SKM-1 treated with dmso at 0.1 percent for 144 hours (cell line): ENCODE data around the gene IRF8.
A peak's percentile ranks its signal among the peaks of the same experiment; 100 is the strongest.

Experiments
- DNase-seq: peaks from one replicate; lab custom pipeline; 2025; ENCODE audit not compliant: unreplicated experiment; lab: John Stamatoyannopoulos, UW

Gene IRF8

GRCh38 chr16:85867189-85867588, 31.8 kb upstream of the IRF8 start:
- no peak for DNase-seq

GRCh38 chr16:85868495-85868894, 30.5 kb upstream of the IRF8 start:
- DNase-seq, result no peak

DNA sequence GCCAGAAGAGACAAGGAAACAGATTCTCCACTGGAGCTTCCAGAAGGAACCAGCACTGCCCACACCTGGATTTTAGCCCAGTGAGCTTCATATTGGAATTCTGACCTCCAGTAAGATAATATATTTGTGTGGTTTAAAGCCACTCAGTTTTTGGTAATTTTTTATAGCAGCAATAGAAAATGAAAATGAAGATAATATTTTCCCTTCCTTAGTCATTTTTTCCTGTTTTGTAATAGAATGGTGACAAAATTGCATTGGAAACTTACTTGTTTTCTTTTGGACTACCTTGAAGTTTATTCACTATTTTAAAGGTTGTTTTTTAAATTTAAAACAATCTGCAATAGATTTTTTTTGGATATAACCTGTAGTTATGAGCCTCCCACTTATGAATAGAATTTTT, 29.8 kb upstream of the IRF8 start:
- no peak for DNase-seq

DNA sequence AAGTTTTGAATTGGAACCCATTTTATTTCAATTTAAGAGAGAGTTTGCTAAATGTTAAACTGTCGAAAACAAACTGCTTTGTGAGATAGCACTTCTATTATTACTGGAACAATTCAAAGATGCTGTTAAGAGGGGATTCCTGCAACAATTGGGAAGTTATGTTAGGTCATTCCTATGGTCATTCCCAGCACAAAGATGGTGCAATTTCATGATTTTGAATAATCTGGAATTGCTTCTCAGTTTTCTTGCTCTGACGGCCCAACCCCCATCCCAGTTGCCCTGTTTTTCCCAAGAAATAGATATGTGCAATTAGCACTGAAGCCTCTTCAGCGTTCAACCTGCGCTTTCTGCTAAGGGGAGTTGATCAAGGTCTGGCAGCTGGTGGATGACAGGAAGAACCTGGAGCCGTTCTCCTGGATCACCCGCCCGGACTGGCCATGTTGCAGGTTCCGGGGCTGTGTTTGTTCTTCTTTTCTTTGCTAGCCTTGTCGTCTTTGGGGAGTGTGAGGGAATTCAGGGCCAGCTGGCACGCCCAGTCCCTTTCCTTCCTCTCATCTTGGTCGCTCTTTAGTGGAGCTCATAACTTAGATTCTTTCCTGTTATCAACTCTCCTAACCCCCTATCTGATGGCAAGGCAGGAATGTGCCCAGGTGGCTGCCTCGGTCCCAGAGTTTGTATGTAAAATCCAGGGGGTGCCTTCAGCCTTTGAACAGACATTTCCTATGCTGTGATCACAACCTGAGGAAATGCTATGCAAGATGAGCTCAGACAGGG, 29.0 kb upstream of the IRF8 start:
- DNase-seq, result no peak

- DNase-seq, result no peak
Observed at GRCh38 chr16:85871756-85872155, 27.2 kb upstream of the IRF8 start.

GRCh38 chr16:85872734-85873133, 26.2 kb upstream of the IRF8 start:
- DNase-seq, result no peak

- no peak for DNase-seq
Observed at GRCh38 chr16:85873153-85873552, 25.8 kb upstream of the IRF8 start.

GRCh38 chr16:85874031-85874430, 24.9 kb upstream of the IRF8 start:
- peak; percentile 31 for DNase-seq

- no peak for DNase-seq
Observed at GRCh38 chr16:85878407-85878806, 20.6 kb upstream of the IRF8 start.

DNA sequence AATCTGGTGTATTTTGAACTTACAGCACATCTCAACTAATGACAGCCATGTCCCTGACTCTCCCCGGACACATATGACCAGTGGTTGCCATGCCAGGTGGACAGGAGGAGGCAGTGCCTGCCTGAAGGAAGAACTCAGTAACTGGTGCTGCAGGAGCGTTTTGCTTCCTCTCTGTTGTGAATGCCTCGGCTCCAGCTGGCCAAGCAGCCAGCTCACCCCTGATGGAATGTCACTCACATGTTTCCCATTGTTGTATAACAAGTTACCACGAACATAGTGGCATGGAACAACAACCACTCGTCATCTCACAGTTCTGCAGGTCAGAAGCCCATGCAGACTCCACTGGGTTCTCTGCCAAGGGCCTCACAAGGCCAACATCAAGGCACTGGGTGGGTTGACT, 20.1 kb upstream of the IRF8 start:
- DNase-seq, result no peak

GRCh38 chr16:85879549-85879948, 19.4 kb upstream of the IRF8 start:
- no peak for DNase-seq

GRCh38 chr16:85879975-85880831, 18.8 kb upstream of the IRF8 start:
- DNase-seq, result no peak

GRCh38 chr16:85880861-85881260, 18.1 kb upstream of the IRF8 start:
- no peak for DNase-seq

- DNase-seq, result no peak
Observed at GRCh38 chr16:85881436-85881835, 17.5 kb upstream of the IRF8 start.

GRCh38 chr16:85882181-85882810, 16.7 kb upstream of the IRF8 start:
- DNase-seq, result peak; percentile 22

- DNase-seq, result no peak
Observed at GRCh38 chr16:85883813-85884212, 15.1 kb upstream of the IRF8 start.

DNA sequence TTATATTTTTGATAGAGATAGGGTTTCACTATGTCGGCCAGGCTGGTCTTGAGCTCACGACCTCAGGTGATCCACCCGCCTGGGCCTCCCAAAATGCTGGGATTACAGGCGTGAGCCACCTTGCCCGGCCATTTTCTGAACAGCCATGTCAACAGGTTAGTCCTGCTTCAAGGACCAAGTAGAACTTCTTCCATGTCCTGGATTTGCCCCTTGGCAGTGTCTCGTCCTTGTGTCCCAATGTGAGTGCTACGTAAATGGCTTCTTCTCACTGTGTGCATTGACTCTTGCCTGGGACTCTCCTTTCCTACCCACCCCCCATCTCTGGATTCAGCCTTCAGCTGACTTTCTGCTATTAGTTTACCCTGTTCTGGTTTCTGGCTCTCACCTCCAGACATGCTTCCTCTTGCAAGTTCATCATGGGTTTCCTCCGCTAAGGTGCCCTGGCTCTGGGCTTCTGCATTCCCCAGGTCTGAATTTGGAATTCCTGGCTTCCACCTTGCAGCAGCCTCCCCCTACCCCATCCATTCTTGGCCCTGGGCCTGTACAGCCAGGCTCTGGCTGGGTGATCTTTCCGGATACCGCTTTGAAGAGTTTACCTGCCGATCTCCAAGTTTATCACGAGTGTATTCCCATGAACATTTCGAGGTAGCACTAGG, 14.0 kb upstream of the IRF8 start:
- DNase-seq, result no peak

DNA sequence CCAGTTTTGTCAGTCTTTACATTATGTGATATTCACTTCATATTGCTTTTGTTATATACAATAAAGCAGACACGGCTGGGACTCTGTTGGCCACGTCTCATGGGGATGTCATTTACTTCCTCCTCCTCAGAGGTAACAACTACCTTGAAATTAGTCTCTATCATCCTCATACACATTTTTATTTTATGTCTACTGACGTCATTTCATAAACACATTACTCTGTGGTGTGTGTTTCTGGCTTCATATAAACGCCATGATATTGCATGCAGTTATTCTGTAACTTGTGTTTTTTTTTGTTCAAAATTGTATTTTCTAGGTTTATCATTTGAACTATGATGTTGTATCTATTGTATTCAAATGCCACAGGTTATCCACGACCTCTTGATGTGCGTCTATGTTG, 13.4 kb upstream of the IRF8 start:
- DNase-seq, result no peak

DNA sequence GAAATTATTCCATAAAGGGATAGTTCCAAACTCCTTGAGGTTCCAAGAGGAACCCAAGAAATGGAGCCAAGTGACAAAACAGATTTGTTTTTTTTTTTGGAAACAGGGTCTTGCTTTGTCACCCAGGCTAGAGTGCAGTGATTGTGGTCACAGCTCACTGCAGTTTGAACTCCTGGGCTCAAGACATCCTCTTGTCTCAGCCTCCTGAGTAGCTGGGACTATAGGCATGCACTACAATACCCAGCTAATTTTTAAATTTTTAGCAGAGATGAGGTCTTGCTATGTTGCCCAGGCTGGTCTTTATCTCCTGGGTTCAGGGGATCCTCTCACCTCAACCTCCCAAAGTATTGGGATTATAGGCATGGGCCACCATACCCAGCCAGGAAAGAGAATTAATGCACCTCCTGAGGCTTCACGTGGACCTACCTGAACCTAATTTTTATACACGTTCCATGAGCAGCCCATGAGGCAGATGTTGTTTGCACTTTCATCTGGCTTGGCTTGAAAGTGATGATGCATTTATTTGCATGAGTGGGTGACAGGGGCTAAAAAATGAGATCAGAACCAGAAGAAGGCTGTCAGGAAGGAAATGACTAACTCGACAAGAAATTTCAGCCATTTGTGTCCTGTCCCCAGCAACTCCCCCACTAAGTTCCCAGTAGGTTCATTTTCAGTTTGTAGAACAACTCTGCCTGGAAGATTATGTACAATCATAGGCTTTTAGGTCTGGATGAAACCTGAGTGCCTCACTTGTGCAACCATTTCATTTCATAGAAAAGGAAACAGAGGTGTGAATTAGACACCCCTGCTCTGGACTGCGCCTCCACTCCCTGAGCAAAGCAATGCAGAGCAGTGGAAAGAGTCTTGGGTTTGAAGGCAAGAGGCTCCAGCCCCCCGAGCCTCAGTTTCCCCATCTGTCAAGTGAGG, 10.3 kb upstream of the IRF8 start:
- peak; percentile 62 for DNase-seq

GRCh38 chr16:85891033-85891775, 7.8 kb upstream of the IRF8 start:
- DNase-seq, result no peak
